Sigmoid colon (tissue), 4 donors: ENCODE results near the gene NDUFB8.

Experiments
- CTCF ChIP-seq, 4 experiments: fragments of 450-650 bp in 3 of 4; fragments of 200-600 bp in 1 of 4; IDR thresholded peaks; one replicate each; pipeline ENCODE4 v1.5.1; 2016 to 2019; ENCODE audit warnings: antibody characterized with exemption in 4 of 4, mild to moderate bottlenecking in 3 of 4, moderate library complexity in 2 of 4
- EP300 ChIP-seq, 4 donors: sonication (generic); formaldehyde crosslinking; IDR thresholded peaks; one replicate each; pipeline ENCODE4 v1.6.1; 2017; ENCODE audit warnings: antibody characterized with exemption in 4 of 4
- POLR2A ChIP-seq, 2 donors: fragments of 450-650 bp; IDR thresholded peaks; one replicate each; pipeline ENCODE4 v1.6.1; 2016; ENCODE audit warnings: antibody characterized with exemption in 2 of 2, mild to moderate bottlenecking in 2 of 2, moderate library complexity in 2 of 2
- POLR2AphosphoS5 ChIP-seq, 4 donors: sonication (generic); formaldehyde crosslinking; IDR thresholded peaks; one replicate each; pipeline ENCODE4 v1.6.1; 2017; ENCODE audit warnings: antibody characterized with exemption in 4 of 4

GRCh38 chr10:100480002-100480401 is 49.7 kb downstream of the NDUFB8 start:
- no peak for TF ChIP-seq POLR2AphosphoS5 (IDR thresholded peaks at IDR 0.05)
- TF ChIP-seq CTCF (IDR thresholded peaks at IDR 0.05): no peak
- no peak for TF ChIP-seq POLR2A (IDR thresholded peaks at IDR 0.05)
- no peak for TF ChIP-seq EP300 (IDR thresholded peaks at IDR 0.05)
